Measurements from ENCODE around the gene PCNT.
"Not testable (repeated sequence)": the region's sequence is repeated elsewhere in the genome, so short reads cannot be mapped to it uniquely, and the experiment has no call there.

PCNT gene

DNA sequence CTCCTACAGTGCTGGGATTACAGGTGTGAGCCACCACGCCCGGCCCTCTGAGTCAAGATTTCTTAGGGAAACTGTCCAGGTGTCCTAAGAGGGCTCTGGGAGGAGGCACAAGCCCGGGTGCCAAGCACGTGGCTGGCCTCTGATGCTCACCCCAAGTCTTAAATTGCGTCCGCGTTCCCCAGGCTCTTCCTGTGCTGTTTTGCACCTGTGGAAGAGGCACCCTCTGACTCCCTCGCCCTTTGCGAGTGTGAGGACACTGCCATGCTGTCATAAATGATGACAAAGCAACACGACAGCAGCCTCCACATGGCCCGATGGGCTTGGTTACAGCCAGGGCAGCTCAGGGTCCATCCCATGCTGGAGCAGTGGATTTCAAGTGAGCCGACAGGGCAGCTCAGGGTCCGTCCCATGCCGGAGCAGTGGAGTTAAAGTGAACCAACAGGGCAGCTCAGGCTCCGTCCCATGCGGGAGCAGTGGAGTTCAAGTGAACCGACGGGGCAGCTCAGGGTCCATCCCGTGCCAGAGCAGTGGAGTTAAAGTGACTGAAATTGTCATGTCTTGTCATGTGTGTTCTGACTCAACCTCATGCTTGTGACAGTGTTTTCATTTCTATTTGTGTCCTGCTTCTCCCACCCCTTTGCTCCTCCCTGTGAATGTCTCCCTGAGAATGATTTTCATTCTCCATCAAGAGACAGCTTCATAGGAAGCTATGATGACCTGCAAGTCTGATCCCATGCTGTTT is 33.9 kb downstream of the PCNT start:
- no peak for DNase-seq

DNA sequence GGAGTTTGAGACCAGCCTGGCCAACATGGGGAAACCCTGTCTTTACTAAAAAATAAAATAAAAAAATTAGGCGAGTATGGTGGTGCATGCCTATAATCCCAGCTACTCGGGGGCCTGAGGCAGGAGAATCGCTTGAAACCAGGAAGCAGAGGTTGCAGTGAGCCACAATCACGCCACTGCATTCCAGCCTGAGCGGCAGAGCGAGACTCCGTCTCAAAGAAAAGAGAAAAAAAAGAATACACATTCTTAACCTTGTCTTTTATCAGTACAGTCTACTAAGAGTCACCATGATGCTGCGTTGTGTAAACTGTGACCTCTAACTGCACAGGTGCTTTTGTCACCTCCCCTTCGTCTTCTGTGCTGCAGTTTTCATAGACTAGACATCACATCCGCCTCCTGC is 37.2 kb downstream of the PCNT start:
- DNase-seq, result no peak

DNA sequence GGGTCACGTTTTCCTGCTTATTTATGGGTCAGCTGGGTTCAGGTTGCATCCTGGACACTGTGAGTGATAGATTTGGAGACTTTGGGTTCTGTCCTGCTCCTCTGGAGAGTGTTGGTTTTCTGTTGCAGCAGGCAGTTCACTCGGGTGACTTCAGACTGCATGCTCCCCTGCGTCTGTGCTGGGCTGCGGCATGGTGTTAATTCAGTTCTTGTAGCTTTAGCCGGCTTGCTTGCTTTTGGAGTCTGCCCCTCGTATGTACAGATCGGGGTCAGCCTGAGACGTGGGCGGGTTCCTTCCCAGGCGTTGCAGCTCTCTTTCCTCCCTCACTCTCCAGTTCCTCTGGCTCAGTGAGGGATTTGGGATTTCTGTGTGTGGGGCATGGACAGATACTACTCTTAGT is 38.0 kb downstream of the PCNT start:
- no peak for DNase-seq

DNA sequence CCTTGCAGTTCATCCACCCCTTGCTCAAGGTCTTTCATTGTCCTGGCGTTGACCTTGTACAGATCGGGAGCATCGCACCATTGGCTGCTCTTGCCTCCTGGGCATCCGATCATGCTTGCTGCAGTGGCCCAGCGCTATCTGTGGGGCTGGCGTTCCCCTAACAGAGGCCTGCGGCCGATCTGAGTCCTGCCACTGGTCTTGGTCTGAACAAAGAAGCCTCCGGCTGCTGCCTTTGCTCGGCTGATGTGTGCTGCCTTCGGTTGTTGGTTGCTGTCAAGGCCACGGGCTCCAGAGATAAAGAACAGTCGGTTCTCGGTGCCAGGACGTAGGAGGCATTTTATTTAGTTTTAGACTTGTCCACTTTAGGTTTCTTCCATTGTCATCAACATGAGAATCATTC is 39.0 kb downstream of the PCNT start:
- DNase-seq, result no peak

DNA sequence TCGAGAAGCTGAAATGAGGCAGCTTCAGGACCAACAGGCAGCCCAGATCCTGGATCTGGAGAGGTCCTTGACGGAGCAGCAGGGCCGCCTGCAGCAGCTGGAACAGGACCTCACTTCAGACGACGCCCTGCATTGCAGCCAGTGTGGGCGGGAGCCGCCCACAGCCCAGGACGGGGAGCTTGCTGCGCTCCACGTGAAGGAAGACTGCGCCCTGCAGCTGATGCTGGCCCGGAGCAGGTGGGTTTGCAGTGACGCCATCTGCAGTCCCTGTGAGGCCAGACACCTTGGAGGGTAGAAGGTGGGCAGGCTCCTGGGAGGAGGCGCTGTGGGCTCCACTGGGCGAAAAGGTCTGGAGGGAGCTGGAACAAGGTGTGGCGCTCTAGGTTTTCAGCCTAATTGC is 39.7 kb downstream of the PCNT start:
- DNase-seq, result no peak

DNA sequence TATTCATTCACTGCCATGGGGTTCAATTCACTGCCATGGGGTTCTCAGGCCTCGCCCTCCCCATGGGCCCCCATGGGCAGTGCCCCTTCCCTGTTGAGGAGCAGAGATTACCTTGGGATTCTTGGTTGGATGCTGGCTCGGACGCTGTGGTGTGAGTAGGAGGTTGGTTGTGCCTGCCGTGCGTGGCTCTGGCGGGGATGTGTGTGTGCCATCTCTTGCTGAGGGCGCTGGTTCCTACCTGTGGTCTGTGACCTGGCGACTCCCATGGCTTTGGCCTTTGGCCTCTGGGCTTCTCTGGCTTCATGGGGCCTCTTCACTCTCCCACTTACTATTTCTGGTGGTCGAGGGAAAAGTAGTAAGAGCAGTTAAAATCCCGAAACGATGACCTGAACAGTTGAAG is 42.1 kb downstream of the PCNT start:
- no peak for DNase-seq

DNA sequence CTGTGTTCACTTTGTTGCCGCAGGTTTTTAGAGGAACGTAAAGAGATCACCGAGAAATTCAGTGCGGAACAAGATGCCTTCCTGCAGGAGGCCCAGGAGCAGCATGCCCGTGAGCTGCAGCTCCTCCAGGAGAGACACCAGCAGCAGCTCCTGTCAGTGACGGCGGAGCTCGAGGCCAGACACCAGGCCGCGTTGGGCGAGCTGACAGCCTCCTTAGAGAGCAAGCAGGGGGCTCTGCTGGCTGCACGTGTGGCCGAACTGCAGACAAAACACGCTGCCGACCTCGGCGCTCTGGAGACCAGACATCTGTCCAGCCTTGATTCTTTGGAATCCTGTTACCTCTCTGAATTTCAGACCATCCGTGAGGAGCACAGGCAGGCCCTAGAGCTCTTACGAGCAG is 42.6 kb downstream of the PCNT start:
- no peak for DNase-seq

DNA sequence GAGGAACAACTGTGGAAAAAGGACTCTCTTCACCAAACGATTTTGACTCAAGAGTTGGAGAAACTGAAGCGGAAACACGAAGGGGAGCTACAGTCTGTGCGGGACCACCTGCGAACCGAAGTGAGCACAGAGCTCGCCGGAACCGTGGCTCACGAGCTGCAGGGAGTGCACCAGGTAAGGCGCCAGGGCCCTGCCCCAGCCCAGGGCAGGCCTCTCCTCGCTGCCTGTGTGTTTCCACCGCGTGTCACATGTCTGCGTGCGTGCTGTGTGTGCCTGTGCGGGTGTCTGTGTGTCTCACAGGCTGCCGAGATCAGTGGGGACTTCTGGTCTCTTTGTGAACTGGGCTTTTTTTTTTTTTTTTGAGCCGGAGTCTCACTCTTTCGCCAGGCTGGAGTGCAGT is 43.0 kb downstream of the PCNT start:
- no peak for DNase-seq

DNA sequence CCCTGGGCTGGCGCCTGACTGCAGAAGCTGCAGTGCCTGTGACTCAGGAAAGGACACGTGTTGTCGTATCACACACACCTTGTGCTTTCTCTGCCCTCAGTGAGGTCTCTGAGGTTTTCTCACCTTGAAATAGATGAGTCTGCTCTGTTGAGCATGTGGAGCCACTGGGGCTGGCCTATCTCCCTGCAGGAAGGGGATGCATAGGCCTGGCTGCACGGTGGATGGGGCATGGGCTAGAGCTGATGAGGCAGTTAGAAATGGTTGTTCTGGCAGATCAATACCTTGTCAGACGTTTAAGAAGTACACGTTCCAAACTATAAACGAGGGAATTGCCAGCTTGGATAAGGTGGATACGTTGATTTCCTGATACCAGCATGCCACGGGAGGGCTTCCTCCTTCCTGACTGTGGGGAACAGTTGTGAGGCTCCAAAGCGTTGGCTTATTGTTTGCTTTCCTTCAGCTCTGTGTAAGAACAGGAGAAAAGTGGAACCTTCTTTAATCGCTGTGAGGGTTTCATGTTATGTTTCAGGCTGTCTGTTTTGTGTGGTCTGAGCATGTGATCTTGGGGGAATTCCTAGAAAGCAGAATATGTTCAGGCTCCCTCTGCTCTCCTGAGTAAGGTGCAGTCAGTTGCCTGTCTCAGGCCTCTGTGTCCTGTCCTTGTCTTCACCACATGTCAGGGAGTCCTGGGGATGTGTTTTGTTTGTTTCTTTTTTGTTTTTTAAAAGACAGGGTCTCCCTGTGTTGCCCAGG is 44.8 kb downstream of the PCNT start:
- DNase-seq, result no peak

DNA sequence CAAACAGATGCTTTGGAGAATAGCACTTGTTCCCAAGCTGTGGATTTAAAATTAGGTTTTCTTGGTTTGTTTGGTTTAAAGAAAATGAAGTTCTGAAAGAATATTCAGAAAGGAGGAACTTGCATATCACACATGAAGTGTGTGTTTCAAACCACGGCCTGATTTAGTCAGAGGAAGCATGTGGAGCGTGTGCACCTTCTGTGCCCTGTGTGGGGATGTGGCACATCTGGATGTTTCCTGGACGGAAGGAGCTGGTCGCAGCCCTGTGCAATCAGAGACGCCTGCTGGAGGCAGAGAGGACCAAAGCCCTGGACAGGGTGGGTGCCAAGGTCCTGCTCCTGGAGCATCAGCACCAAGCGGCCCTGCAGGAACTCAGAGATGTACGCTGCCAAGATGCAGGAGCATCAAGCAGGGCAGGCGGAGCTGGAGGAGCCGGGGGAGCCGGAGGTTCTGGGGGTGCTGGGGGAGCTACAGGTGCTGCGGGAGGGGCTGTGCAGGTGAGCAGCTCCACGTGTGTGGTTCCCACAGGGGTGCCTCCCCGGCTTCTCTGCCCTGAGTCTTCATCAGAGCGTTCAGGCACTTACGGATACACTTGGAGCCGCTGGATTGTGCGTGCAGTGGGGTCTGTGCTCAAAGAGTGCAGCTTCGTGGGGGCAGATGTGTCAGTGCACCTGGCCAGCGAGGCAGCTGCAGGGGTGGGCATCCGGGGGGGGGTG is 45.7 kb downstream of the PCNT start:
- no peak for DNase-seq

DNA sequence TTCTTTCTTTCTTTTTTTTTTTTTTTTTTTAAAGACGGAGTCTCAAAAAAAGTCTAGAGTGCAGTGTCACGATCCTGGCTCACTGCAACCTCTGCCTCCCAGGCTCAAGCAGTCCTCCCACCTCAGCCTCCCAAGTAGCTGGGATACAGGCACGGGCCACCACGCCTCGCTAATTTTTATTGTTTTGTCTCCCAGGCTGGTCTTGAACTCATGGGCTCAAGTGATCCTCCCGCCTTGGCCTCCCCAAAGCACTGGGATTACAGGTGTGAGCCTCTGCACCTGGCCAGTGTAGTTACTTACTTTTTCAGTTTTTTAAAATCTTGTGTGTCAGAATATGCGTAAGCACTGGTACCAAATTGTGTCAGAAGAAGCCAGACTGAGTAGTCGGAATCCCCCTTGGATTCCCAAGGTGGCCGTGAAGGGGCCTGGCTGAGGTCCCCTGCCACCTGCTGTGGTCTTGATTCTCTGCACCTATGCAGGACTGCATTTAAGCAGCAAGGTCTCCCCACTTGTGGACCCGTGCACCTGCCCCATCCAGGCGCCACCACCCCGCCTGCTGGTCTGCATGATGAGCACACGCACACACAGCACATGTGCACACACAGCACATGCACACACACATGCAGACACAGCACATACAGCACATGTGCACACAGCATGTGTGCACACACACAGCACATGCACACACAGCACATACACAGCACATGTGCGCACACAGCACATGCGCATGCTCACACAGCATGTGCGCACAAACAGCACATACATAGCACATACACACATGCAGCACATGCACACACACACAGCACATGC is 47.5 kb downstream of the PCNT start:
- no peak for DNase-seq

DNA sequence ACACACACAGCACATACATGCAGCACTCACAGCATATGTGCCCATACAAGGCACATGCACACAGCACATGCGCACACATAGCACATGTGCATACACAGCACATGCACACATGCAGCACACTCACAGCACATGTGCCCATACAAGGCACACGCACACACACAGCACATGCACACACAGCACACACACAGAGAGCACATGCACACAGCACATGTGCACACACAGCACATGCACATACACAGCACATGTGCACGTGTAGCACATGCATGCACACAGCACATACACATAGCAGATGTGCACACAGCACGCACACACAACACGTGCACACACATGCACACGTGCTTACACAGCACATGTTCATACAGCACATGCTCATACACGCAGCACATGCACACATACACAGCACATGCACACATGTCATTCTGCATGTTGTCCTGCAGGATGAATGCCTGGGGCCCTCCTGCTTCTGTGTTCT is 48.1 kb downstream of the PCNT start:
- DNase-seq, result no peak

DNA sequence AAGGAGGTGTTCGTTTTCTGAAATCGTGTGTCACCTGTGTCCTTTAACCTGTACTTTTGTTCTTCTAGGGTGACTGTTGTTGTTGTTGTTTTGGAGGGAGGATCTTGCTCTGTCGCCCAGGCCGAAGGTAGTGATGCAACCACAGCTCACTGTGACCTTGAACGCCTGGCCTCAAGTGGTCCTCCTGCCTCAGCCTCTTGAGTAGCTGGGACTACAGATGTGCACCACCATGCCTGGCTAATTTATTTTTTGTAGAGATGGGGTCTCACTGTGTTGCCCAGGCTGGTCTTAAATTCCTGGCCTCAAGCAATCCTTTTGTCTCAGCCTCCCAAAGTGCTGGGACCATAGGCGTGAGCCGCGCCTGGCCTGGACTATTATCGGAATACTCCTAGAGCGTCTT is 49.0 kb downstream of the PCNT start:
- DNase-seq, result not testable (repeated sequence)

DNA sequence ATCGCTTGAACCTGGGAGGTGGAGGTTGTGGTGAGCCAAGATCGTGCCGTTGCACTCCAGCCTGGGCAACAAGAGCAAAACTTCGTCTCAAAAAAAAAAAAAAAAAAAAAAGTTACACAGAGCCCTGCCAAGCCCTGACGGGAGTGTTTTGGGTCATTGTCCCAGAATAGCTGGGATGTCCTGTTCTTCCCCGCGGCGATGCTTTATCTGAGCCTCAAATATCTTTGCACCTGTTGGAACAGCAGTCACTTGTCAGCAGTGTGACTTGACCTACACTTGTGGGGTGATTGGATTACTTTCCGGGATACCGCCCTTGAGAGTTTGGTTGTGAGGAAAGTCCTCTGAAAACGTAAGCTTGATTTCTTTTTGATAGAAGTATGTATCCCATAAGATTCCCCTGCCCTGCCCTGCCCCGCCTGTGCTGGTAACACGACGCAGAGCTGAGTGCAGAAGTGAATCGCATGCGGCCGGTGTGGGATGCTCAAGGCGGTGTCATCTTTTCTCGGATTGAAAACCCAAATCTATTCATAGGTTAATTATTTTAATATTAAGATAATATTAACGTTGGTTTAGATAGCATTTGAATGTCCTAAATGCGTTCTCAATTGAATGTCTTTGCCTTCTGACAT is 50.9 kb downstream of the PCNT start:
- no peak for DNase-seq

DNA sequence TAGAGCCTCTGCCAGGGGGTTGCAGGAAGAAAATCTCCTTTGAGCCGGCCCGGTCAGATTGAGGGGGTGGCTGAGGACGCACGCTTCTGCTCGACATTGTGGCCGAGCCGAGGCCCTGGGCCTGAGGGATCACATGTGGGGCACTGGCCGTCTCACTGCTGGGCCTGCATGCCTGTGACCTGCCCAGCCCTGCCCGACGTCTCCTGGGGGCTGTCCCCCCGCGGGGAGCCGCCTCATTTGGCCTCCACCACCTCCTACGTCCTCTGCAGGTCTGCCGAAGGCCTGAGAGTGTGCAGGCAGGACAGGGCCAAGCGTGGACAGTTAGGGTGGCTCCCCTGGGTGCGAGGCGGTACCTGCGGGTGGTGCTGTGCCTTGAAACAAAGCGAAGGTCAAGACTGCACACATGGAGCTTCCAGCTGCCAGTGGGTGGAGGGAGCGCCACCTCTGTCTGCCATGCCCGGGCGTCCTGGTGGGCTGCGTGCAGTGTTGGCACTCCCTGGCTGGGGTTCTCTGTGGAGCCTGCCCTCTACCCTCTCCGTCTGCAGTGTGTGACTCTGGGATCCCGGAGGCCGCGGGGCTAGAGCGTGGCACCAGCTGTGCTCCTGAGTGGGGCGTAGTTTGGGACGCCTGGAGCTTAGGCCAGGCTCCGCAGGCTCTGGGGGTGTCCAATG is 51.7 kb downstream of the PCNT start:
- no peak for DNase-seq

DNA sequence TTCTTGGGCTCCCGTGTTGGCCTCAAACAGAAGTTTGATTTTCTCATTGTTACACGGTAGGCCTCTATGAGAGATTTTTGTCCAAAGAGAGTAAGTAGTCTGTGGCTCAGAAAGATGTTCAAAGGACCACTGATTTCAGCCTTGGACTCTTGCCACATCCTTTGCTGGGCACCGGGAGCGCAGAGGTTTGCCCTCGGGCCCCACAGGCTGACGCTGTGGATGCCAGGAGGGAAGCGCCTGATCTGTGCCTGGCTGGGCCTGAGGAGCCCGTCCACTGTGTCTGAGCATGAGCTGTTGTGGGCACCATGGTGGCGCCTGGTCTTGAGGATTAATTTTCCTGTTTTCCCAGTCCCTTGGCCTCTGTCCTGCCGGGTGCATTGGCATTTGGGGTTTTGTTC is 52.3 kb downstream of the PCNT start:
- no peak for DNase-seq

DNA sequence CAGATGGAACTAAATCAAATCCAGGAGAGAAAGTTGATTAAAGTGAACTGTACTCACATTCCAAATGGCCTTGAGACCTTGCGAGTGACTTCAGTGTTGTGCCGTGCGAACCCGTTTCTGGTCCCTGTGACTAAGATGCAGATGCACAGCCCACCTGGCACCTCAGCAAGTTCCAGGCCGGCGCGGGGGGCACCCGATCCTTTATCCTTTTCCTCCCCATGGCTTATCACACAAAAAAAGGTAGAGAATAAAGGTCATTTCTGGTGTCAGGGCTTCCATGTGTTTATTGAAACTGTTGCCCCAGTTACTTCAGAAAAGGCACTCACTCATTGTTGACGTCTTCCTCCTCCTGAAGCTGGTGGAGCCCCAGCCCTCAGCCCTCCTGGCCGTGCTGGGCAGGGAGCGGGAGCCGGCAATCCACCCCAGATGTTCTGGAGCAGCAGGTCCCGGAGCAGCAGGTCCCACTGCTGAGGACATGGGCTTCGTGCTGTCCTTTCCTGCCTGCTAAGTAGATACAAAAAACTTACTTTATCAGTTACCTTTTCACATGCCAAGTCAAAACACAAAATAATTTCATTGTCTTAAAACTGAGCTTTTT is 53.0 kb downstream of the PCNT start:
- DNase-seq, result no peak

DNA sequence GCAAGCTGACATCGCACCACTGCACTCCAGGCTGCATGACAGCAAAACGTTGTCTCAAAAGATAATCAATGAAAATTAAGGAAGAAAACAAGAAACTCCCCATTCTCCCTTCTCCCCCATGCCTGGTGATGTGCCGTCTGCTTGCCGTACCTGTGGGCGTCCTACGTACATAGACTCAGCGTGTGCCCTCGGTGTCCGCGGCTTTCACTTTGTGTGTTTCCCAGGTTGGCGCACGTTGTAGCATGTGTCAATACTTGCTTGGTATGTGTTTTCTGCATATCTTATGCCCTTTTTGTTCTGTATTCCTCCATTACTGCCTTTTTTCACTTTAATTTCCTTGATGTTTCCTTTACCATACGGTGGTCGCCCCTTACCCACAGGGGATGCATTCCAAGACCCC is 53.8 kb downstream of the PCNT start:
- DNase-seq, result no peak

DNA sequence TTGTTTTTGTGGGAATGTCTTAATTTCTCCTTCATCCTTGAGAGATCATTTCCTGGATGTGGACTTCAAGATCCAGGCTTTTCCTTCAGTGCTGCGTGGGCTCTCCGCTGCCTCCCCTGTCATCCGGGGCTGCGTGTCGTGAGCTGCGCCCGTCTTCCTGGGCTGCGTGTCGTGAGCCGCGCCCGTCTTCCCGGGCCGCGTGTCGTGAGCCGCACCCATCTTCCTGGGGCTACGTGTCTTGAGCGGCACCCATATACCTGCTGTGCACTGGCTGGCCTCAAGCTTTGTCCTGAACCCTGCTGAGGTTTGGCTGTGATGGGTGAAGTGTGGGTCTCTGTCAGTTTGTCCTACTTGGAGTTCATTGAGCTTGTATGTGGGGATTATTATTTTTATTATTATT is 55.1 kb downstream of the PCNT start:
- no peak for DNase-seq

DNA sequence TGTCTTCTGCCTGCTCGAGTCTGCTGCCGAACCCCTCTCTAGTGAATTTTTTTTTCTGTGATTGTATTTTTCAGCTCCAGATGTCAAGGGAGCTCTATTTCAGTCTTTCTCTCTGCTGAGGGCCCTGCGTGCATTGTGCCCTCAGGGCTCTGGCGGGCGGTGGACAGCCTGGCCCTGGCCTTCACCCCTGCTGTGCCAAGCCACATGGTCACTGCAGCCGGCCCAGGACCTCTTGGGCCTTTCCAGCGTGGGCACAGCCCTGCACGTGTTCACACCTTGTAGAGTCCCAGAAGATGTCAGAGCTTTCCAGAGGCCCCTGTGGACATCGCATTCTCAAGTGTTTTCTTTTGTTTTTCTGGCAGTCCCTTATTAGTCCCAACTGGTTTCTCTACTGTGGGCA is 55.7 kb downstream of the PCNT start:
- DNase-seq, result no peak

DNA sequence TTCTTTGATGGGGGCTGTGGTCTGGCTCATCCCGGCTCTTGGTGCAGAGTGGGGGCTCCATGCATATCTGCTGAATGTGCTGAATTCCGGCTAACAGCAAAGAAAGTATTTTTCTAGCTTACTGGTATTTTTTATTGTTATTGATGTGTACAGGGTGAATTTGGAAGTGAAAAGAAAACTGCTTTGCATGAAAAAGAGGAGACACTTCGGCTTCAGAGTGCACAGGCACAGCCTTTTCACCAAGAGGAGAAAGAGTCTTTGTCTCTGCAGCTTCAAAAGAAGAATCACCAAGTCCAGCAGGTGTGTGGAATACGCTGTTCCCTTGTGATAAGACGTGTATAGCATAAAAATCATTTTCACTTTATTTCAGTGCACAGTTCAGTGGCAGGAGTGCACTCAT is 57.6 kb downstream of the PCNT start:
- DNase-seq, result no peak

DNA sequence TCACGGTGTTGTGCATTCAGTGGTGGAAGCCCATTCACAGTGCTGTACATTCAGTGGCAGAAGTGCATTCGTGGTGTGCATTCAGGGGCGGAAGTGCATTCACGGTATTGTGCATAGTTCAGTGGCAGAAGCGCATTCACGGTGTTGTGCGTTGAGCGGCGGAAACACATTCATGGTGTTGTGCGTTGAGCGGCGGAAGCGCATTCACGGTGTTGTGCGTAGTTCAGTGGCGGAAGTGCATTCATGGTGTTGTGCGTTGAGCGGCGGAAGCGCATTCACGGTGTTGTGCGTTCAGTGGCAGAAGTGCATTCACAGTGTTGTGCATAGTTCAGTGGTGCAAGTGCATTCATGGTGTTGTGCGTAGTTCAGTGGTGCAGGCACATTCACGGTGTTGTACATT is 60.6 kb downstream of the PCNT start:
- DNase-seq, result no peak
